Fibroblast of pulmonary artery (primary cell): ENCODE measurements around the gene DDX41.

Experiments used
- DNase-seq: peaks from one replicate; pipeline ENCODE4 v3.0.0-alpha.2; 2010; ENCODE audit warnings: low read depth
- H3K4me3 ChIP-seq: replicated peaks from 2 replicates; pipeline ENCODE4 v1.5.1; 2011; ENCODE audit warnings: low read depth, mild to moderate bottlenecking, control low read depth, low read length, moderate library complexity
- TF ChIP-seq, protein P1 (sequence below): IDR thresholded peaks from 2 replicates; pipeline ENCODE4 v1.5.1; 2011; ENCODE audit warnings: mild to moderate bottlenecking, control low read depth, low read length, inconsistent platforms; ENCODE audit errors: missing control alignments

The DDX41 gene

DNA sequence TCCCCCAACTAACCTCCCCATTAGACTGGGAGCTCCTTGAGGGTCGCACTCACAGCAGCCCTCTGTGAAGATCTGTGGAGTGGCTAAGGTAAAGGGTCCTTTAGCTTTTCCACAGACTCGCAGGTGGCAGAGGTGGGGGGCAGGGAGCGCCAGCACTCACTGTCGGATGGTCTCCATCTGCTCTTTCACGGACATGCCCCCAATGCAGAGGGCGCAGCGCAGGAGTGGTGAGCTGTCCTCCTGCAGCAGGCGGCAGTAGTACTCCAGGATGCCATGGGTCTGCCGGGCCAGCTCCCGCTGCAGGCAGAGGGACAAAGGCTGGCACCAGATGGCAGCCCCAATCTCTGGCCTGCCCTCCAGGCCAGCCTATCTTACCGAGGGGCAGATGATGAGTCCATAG, 2.2 kb downstream of the DDX41 start:
- H3K4me3 ChIP-seq: no peak overlapping the region
- TF ChIP-seq, protein P1, sequence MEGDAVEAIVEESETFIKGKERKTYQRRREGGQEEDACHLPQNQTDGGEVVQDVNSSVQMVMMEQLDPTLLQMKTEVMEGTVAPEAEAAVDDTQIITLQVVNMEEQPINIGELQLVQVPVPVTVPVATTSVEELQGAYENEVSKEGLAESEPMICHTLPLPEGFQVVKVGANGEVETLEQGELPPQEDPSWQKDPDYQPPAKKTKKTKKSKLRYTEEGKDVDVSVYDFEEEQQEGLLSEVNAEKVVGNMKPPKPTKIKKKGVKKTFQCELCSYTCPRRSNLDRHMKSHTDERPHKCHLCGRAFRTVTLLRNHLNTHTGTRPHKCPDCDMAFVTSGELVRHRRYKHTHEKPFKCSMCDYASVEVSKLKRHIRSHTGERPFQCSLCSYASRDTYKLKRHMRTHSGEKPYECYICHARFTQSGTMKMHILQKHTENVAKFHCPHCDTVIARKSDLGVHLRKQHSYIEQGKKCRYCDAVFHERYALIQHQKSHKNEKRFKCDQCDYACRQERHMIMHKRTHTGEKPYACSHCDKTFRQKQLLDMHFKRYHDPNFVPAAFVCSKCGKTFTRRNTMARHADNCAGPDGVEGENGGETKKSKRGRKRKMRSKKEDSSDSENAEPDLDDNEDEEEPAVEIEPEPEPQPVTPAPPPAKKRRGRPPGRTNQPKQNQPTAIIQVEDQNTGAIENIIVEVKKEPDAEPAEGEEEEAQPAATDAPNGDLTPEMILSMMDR: no peak
- no peak for DNase-seq

DNA sequence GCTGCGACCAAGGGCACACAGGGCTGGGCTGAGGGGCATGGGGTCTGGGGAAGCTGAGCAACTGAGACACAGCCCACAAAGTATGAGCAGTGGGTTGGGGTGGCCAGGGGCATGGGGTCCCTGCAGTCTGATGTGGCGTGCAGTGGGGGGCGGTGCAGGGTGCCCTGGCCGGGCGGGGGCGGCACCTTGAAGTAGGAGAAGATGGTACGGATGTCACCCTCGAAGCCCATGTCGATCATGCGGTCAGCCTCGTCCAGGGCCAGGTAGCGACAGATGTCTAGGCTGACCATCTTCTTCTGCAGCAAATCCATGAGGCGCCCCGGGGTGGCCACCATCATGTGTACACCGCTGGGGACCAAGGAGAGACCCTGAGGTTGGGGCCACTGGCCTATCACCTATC, 3.3 kb downstream of the DDX41 start:
- TF ChIP-seq, protein P1: no peak
- no peak for DNase-seq

DNA sequence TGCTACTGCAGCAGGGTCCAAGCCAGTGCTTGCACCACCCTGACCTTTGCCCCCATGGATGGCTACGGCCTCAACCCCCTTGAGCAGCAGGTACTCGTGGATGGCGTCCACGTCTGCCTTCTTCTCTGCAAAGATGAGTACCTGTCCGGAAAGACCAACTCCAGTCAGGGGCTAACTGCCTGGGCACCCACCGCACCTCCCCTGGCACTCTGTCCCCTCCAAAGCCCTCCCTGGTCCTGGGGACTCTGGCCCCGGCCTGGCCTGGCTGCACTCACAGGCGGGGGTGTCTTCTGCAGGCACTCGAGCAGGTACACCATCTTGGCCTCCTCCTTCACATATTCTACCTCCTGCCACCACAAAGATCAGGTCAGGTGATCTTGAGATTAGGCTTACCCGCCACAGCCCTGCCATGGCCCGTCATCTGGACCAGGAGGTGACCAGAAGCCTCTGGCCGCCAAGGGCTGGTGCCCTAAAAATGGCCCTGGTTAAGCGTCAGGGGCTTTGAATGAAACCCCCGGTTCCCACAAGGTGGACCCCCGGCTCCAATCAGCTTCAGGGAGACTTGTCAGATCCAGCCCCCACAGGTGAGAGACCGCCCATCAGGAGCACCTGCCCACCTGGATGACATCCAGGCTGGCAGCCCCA, 3.9 kb downstream of the DDX41 start:
- no peak overlapping the region for H3K4me3 ChIP-seq
- no peak for DNase-seq
- TF ChIP-seq, protein P1: no peak

More for the DNA sequence above, 3.3 kb downstream of the DDX41 start:
- no peak overlapping the region for H3K4me3 ChIP-seq

DNA sequence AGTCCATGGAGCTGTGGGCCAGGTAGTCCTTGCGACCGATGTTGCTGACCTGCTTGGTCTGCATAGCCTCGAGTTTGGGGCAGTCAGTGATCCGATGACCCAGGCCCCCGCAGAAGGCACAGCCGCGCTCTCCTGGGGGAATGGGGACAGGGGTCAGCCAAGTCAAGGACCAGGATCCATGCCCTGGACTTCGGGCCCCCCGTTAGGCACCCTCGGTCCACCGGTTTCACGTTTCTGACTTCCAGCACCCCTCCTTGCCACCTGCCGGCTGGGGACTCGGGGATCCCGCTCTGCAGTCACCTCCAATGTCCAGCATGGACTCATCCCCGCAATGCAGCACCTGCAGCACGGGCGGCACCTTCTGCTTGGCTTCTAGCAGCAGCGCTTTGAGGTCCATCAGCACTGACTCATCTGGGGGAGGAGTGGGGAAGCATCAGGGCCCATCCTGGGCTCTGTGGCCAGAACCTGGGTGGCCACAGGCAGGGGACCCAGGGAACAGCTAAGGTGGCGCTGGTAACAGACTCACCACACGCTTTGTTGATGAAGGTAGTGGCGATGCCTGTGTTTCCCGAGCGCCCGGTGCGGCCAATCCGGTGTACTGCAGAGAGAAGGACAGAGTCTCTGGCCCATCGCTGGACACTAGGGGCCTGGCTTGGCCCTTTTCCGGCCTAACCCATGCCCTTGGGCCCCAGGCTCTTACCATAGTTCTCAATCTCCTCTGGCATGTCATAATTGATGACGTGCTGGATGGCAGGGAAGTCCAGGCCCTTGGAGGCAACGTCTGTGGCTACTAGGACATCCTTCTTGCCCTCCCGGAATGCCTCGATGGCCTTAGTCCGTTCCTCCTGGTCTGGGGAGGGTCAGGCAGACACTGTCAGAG, 4.7 kb downstream of the DDX41 start:
- no peak overlapping the region for H3K4me3 ChIP-seq
- DNase-seq: no peak
- TF ChIP-seq, protein P1: no peak

GRCh38 chr5:177511181-177511580, 5.6 kb downstream of the DDX41 start:
- no peak overlapping the region for H3K4me3 ChIP-seq
- TF ChIP-seq, protein P1: no peak
- no peak for DNase-seq

- TF ChIP-seq, protein P1: no peak
- no peak overlapping the region for H3K4me3 ChIP-seq
- DNase-seq: no peak
Observed at GRCh38 chr5:177510567-177511053, 6.2 kb downstream of the DDX41 start.
